Gastrocnemius medialis (tissue), 4 donors: Measurements from ENCODE around the gene OR2M4. TPM values are rescaled to one million over a fixed set of nuclear protein-coding genes. Genes with fewer than 3 reads are reported as not detected.

Source experiments
- ATAC-seq, 2 donors: fragments of 150-250 bp; one replicate each; pipeline ENCODE4 v1.9.1; 2016
- DNase-seq, 2 donors: peaks; one replicate each; pipeline ENCODE4 v3.0.0-alpha.2; 2019
- H3K27ac ChIP-seq, 4 donors: fragments of 200-600 bp; sonication (generic); 1 replicate in 1 of 4; 2 replicates in 3 of 4; pipeline ENCODE4 v1.5.1; 2016 to 2018; ENCODE audit warnings: mild to moderate bottlenecking in 2 of 4, moderate library complexity in 1 of 4
- H3K27me3 ChIP-seq, 3 donors: fragments of 200-600 bp; sonication (generic) in 2 of 3; 1 replicate in 1 of 3; 2 replicates in 2 of 3; pipeline versions ENCODE4 v1.5.1 to v1.6.0; 2016 to 2019; ENCODE audit warnings: mild to moderate bottlenecking in 1 of 3, moderate library complexity in 1 of 3
- H3K36me3 ChIP-seq, 2 donors: fragments of 200-600 bp; sonication (generic) in 1 of 2; one replicate each; pipeline ENCODE4 v1.5.1; 2017 to 2018
- H3K4me1 ChIP-seq, 2 donors: fragments of 200-600 bp; sonication (generic) in 1 of 2; one replicate each; pipeline ENCODE4 v1.5.1; 2016 to 2017; ENCODE audit warnings: mild to moderate bottlenecking in 2 of 2
- H3K4me3 ChIP-seq, 4 donors: fragments of 200-600 bp; sonication (generic) in 3 of 4; 1 replicate in 1 of 4; 2 replicates in 3 of 4; pipeline ENCODE4 v1.5.1; 2016 to 2019; ENCODE audit warnings: mild to moderate bottlenecking in 2 of 4
- H3K9me3 ChIP-seq, 3 donors: fragments of 200-600 bp; sonication (generic) in 2 of 3; 1 replicate in 1 of 3; 2 replicates in 2 of 3; pipeline ENCODE4 v1.5.1; 2016 to 2019
- POLR2A ChIP-seq, 2 donors: fragments of 450-650 bp; IDR thresholded peaks; one replicate each; pipeline ENCODE4 v1.6.1; 2017; ENCODE audit warnings: antibody characterized with exemption in 2 of 2, mild to moderate bottlenecking in 2 of 2, moderate library complexity in 2 of 2
- in situ Hi-C, 4 donors: fragments of 200-750 bp; cut with MboI; loops; one replicate each; pipeline versions ENCODE4 v1.15.0 to v1.8.0; 2017; ENCODE audit warnings: low sequenced_read_pairs in 4 of 4
- intact Hi-C: fragments of 100-400 bp; cut with DNase I; formaldehyde crosslinking; loops from one replicate; pipeline ENCODE4 v1.15.1; 2023; ENCODE audit warnings: low total_unique reads
- total RNA-seq, 4 donors: library from RNA; depleted of rRNA; stranded (reverse); fragments of >200 nt; gene quantifications; one replicate each; pipeline versions ENCODE4 v1.1.0 to v1.2.3, GENCODE V29; 2016
- TF ChIP-seq, protein P1 (sequence below), 5 experiments: fragments of 450-650 bp in 3 of 5; fragments of 200-600 bp in 2 of 5; sonication (generic) in 2 of 5; IDR thresholded peaks in 4 of 5; conservative IDR thresholded peaks in 1 of 5; 1 replicate in 4 of 5; 2 replicates in 1 of 5; pipeline ENCODE4 v1.5.1; 2016 to 2019; ENCODE audit warnings: antibody characterized with exemption in 5 of 5, mild to moderate bottlenecking in 3 of 5, moderate library complexity in 3 of 5

OR2M4 gene, protein sequence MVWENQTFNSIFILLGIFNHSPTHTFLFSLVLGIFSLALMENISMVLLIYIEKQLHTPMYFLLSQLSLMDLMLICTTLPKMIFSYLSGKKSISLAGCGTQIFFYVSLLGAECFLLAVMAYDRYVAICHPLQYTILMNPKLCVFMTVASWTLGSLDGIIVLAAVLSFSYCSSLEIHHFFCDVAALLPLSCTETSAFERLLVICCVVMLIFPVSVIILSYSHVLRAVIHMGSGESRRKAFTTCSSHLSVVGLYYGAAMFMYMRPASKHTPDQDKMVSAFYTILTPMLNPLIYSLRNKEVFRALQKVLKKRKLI
- not detected for total RNA-seq

DNA sequence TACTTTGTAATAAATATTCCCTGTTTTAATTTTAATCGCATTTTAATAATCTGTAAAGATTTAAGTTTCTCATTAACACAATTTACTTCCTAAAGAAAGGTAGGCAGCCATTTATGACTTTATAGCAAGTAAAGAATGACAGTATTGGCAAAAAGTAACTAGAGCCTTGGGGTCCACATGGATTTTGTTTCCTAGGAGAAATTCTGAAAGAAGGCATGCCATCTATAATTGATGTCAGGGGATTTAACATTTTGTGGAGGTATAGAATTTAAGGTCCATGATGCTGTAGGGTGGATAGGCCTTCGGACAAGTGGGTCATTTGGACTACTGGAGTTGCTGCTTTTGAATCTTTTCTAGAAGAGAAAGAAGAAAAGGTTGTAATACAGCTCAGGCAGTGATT lies at the start of gene OR2M4:
Gene OR2M4 (plus strand): TSS at position 301 of the 400 bp plus-strand sequence. CDS start 7,512 bp downstream, outside the sequence.
- Histone ChIP-seq H3K27ac (no peak within 1 kb of the TSS), H3K36me3 (no peaks in the 10 kb centered on the region), H3K27me3 (no peaks in the 10 kb centered on the region), H3K4me1 (no peaks in the 10 kb centered on the region), H3K4me3 (no peak within 1 kb of the TSS), H3K9me3 (no peaks in the 10 kb centered on the region)
- intact Hi-C loops, result no loop called here
- no peak for DNase-seq
- TF ChIP-seq POLR2A (IDR thresholded peaks at IDR 0.05), result no peak
- TF ChIP-seq, protein P1, sequence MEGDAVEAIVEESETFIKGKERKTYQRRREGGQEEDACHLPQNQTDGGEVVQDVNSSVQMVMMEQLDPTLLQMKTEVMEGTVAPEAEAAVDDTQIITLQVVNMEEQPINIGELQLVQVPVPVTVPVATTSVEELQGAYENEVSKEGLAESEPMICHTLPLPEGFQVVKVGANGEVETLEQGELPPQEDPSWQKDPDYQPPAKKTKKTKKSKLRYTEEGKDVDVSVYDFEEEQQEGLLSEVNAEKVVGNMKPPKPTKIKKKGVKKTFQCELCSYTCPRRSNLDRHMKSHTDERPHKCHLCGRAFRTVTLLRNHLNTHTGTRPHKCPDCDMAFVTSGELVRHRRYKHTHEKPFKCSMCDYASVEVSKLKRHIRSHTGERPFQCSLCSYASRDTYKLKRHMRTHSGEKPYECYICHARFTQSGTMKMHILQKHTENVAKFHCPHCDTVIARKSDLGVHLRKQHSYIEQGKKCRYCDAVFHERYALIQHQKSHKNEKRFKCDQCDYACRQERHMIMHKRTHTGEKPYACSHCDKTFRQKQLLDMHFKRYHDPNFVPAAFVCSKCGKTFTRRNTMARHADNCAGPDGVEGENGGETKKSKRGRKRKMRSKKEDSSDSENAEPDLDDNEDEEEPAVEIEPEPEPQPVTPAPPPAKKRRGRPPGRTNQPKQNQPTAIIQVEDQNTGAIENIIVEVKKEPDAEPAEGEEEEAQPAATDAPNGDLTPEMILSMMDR (IDR thresholded peaks at IDR 0.05 in 4 of 5, conservative IDR thresholded peaks at IDR 0.05 in 1 of 5), result no peak
- no peak for ATAC-seq
- in situ Hi-C loops, result no loop called here

DNA sequence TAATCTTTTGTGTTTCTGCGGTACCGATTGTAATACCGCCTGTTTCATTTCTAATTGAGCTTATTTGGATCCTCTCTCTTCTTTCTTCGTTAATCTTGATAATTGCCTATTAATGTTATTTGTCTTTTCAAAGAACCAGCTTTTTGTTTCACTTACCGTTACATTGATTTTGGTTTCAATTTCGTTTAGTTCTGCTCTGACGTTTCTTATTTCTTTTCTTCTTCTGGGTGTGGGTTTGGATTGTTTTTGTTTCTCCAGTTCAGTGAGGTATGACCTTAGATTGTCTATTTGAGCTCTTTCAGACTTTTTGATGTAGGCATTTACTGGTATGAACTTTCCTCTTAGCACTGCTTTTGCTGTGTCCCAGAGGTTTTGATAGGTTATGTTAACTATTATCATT lies 47.2 kb upstream of the OR2M4 start:
- intact Hi-C loops, result no loop called here
- Histone ChIP-seq H3K4me1 (no peaks in the 10 kb centered on the region), H3K27ac (no peak overlapping the region), H3K4me3 (no peak overlapping the region), H3K36me3 (no peaks in the 10 kb centered on the region), H3K27me3 (no peaks in the 10 kb centered on the region), H3K9me3 (peaks cover 0 to 4% (median 0%) of the 10 kb centered on the region in 3 donors)
- DNase-seq, result no peak
- in situ Hi-C loops, result no loop called here
- no peak for ATAC-seq
- no peak for TF ChIP-seq POLR2A (IDR thresholded peaks at IDR 0.05)
- TF ChIP-seq, protein P1 (IDR thresholded peaks at IDR 0.05 in 4 of 5, conservative IDR thresholded peaks at IDR 0.05 in 1 of 5), result no peak

DNA sequence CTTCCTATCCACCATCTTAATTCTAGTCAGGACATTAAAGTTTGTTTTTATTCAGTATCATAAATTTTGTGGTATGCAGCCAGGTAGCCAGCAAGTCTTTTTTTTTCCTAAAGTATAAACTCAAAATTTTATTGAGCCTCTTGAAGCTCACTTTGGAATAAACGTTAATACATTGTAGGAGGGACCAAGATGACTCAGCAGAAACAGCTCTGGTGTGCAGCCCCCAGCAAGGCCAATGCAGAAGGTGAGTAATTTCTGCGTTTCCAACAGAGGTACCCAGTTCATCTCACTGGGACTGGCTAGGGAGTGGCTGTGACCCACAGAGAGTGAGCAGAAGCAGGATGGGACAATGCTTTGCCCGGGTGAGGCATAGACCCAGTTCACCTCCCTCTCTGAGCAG lies 43.9 kb upstream of the OR2M4 start:
- intact Hi-C loops, result no loop called here
- ATAC-seq (no peak), DNase-seq (no peak)
- H3K27me3 ChIP-seq, result no peaks in the 10 kb centered on the region
- H3K27ac ChIP-seq, result no peak overlapping the region
- TF ChIP-seq, protein P1 (IDR thresholded peaks at IDR 0.05 in 4 of 5, conservative IDR thresholded peaks at IDR 0.05 in 1 of 5), result no peak
- no peak for TF ChIP-seq POLR2A (IDR thresholded peaks at IDR 0.05)
- in situ Hi-C loops, result no loop called here
- H3K9me3 ChIP-seq, result peaks cover 0 to 4% (median 0%) of the 10 kb centered on the region in 3 donors
- H3K4me3 ChIP-seq, result no peak overlapping the region
- no peaks in the 10 kb centered on the region for H3K4me1 ChIP-seq
- no peaks in the 10 kb centered on the region for H3K36me3 ChIP-seq

DNA sequence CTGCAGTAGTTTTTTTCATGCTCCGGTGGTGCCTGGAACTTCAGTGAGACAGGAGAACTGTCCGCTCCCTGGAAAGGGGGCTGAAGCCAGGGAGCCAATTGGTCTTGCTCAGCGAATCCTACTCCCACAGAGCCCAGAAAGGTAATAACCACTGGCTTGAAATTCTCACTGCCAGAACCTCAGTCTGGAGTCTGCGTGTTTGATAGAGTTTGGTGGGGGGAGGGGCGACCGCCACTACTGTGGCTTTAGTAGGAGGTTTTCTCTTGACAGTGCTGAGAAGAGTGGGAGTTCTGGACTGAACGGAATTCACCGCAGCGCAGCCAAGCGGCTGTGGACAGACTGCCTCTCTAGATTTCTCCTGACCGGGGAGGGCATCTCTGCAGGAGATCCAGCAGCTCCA lies 42.2 kb upstream of the OR2M4 start:
- in situ Hi-C loops (no loop called here), intact Hi-C loops (no loop called here)
- Histone ChIP-seq H3K4me1 (no peaks in the 10 kb centered on the region), H3K36me3 (no peaks in the 10 kb centered on the region), H3K27ac (no peak overlapping the region), H3K9me3 (no peaks in the 10 kb centered on the region), H3K4me3 (no peak overlapping the region), H3K27me3 (no peaks in the 10 kb centered on the region)
- no peak for DNase-seq
- no peak for ATAC-seq
- TF ChIP-seq, protein P1 (IDR thresholded peaks at IDR 0.05 in 4 of 5, conservative IDR thresholded peaks at IDR 0.05 in 1 of 5), result no peak
- TF ChIP-seq POLR2A (IDR thresholded peaks at IDR 0.05), result no peak

DNA sequence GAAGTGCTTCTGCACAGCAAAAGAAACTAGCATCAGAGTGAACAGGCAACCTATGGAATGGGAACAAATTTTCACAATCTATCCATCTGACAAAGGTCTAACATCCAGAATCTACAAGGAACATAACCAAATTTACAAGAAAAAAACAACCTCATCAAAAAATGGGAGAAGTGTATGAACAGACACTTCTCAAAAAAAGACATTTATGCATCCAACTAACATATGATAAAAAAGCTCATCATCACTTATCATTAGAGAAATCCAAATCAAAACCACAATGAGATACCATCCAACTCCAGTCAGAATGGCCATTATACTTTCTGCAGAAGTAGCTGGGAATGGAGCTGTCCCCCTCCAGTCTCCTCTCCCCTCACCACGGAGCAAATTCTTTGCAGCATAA lies 37.1 kb upstream of the OR2M4 start:
- intact Hi-C loops (no loop called here), in situ Hi-C loops (no loop called here)
- H3K36me3 ChIP-seq, result no peaks in the 10 kb centered on the region
- H3K27ac ChIP-seq, result no peak overlapping the region
- H3K27me3 ChIP-seq, result no peaks in the 10 kb centered on the region
- no peak overlapping the region for H3K4me3 ChIP-seq
- no peaks in the 10 kb centered on the region for H3K9me3 ChIP-seq
- TF ChIP-seq, protein P1 (IDR thresholded peaks at IDR 0.05 in 4 of 5, conservative IDR thresholded peaks at IDR 0.05 in 1 of 5), result no peak
- TF ChIP-seq POLR2A (IDR thresholded peaks at IDR 0.05), result no peak
- no peak for DNase-seq
- H3K4me1 ChIP-seq, result no peaks in the 10 kb centered on the region
- ATAC-seq, result no peak
